ENCODE data around the gene TDP1.

DNA sequence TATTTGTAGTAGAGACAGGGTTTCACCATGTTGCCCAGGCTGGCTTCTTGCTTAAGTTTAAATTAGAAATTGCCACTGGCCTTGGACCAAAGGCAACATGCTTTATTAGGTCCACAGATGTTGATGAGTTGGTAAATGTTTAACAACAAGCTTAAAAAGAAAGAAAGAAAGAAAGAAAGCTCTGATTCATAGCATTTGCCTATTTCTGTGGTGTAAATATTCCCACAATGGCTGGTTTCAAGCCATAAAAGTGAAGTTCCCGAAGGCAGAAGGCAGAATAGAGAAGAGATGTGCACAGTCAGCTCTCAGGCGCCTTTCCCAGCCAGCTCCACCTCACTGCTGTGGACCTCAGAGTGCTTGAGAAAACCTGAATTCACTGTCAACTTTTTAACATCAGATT, 132.4 kb downstream of the TDP1 start:
- TF ChIP-seq, protein P1, sequence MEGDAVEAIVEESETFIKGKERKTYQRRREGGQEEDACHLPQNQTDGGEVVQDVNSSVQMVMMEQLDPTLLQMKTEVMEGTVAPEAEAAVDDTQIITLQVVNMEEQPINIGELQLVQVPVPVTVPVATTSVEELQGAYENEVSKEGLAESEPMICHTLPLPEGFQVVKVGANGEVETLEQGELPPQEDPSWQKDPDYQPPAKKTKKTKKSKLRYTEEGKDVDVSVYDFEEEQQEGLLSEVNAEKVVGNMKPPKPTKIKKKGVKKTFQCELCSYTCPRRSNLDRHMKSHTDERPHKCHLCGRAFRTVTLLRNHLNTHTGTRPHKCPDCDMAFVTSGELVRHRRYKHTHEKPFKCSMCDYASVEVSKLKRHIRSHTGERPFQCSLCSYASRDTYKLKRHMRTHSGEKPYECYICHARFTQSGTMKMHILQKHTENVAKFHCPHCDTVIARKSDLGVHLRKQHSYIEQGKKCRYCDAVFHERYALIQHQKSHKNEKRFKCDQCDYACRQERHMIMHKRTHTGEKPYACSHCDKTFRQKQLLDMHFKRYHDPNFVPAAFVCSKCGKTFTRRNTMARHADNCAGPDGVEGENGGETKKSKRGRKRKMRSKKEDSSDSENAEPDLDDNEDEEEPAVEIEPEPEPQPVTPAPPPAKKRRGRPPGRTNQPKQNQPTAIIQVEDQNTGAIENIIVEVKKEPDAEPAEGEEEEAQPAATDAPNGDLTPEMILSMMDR (IDR thresholded peaks at IDR 0.05): no peak
- TF ChIP-seq POLR2A (IDR thresholded peaks at IDR 0.05) (no peak), POLR2AphosphoS5 (IDR thresholded peaks at IDR 0.05; ENCODE audit: insufficient read depth in 1 of 2, low read depth in 1 of 2) (no peak)

All from vagina (tissue), 2 donors.